Esophagus squamous epithelium (tissue), 5 donors: ENCODE measurements around the gene RIPOR2. TPM values are rescaled to one million over a fixed set of nuclear protein-coding genes. Genes with fewer than 3 reads are reported as not detected.

Experiments used
- DNase-seq: peaks from one replicate; lab custom pipeline; 2025; lab: John Stamatoyannopoulos, UW
- H3K27ac ChIP-seq, 4 donors: fragments of 200-600 bp; sonication (generic); one replicate each; pipeline ENCODE4 v1.5.1; 2016 to 2019; ENCODE audit warnings: mild to moderate bottlenecking in 1 of 4
- H3K27me3 ChIP-seq, 4 donors: fragments of 200-600 bp; sonication (generic); 1 replicate in 3 of 4; 2 replicates in 1 of 4; pipeline versions ENCODE4 v1.5.1 to v1.6.0; 2017 to 2021; ENCODE audit warnings: antibody characterized with exemption in 1 of 4
- H3K36me3 ChIP-seq, 3 donors: fragments of 200-600 bp; sonication (generic); one replicate each; pipeline ENCODE4 v1.5.1; 2016 to 2019
- H3K4me1 ChIP-seq, 3 donors: fragments of 200-600 bp; sonication (generic); one replicate each; pipeline ENCODE4 v1.5.1; 2017 to 2019
- H3K4me3 ChIP-seq, 4 donors: fragments of 200-600 bp; sonication (generic); 1 replicate in 3 of 4; 2 replicates in 1 of 4; pipeline ENCODE4 v1.5.1; 2016 to 2019; ENCODE audit warnings: mild to moderate bottlenecking in 2 of 4, moderate library complexity in 1 of 4
- H3K9me3 ChIP-seq, 3 donors: fragments of 200-600 bp; sonication (generic); one replicate each; pipeline ENCODE4 v1.5.1; 2016 to 2019
- CTCF ChIP-seq, 6 experiments: fragments of 450-650 bp in 4 of 6; fragments of 200-600 bp in 2 of 6; sonication (generic) in 2 of 6; IDR thresholded peaks; one replicate each; pipeline ENCODE4 v1.5.1; 2016 to 2019; ENCODE audit warnings: antibody characterized with exemption in 6 of 6, mild to moderate bottlenecking in 4 of 6, moderate library complexity in 4 of 6
- POLR2A ChIP-seq, 4 donors: fragments of 450-650 bp; IDR thresholded peaks; one replicate each; pipeline ENCODE4 v1.6.1; 2017; ENCODE audit warnings: antibody characterized with exemption in 4 of 4, mild to moderate bottlenecking in 4 of 4, moderate library complexity in 3 of 4
- WGBS, 2 donors: methylation state at CpG; one replicate each; pipeline ENCODE4 v1.1.5; 2018; 5-methylcytosine and 5-hydroxymethylcytosine counted together
- intact Hi-C: fragments of 100-400 bp; cut with DNase I; formaldehyde crosslinking; loops from one replicate; pipeline ENCODE4 v1.15.0; 2022
- total RNA-seq, 4 donors: library from RNA; depleted of rRNA; stranded (reverse); fragments of >200 nt; gene quantifications; one replicate each; pipeline ENCODE4 v1.1.0, GENCODE V29; 2016
- donor health status: DM: yes; HTN: yes; CAD: no.

Gene RIPOR2
- total RNA-seq, 4 donors from 2014 or later = 0.83 to 4.4 (median 3.3) TPM

- 86 to 88% methylated on average over 6 of the region's 6 CpGs for WGBS, 2 donors
- DNase-seq = no peak
- no peak overlapping the region for H3K4me3 ChIP-seq
- H3K27me3 ChIP-seq = no peaks in the 10 kb centered on the region
- no peak for TF ChIP-seq POLR2A (IDR thresholded peaks at IDR 0.05)
- TF ChIP-seq CTCF (IDR thresholded peaks at IDR 0.05) = no peak
- H3K27ac ChIP-seq = no peak overlapping the region
- H3K9me3 ChIP-seq = no peaks in the 10 kb centered on the region
- intact Hi-C loops = no loop called here
- H3K36me3 ChIP-seq = peaks cover 0 to 7% (median 0%) of the 10 kb centered on the region in 3 donors
- peaks cover 0 to 11% (median 4%) of the 10 kb centered on the region in 3 donors for H3K4me1 ChIP-seq
Observed at GRCh38 chr6:24844903-24845302, 90.9 kb downstream of the RIPOR2 start.

- Histone ChIP-seq H3K4me1 (peaks cover 0 to 11% (median 4%) of the 10 kb centered on the region in 3 donors), H3K9me3 (no peaks in the 10 kb centered on the region), H3K27ac (no peak overlapping the region), H3K4me3 (no peak overlapping the region), H3K27me3 (no peaks in the 10 kb centered on the region), H3K36me3 (peaks cover 0 to 7% (median 0%) of the 10 kb centered on the region in 3 donors)
- intact Hi-C loops = no loop called here
- TF ChIP-seq CTCF (IDR thresholded peaks at IDR 0.05) (no peak), POLR2A (IDR thresholded peaks at IDR 0.05) (no peak)
- 93 to 100% methylated on average over 1 of the region's 1 CpG for WGBS, 2 donors
- DNase-seq = no peak
Observed at GRCh38 chr6:24844061-24844460, 91.7 kb downstream of the RIPOR2 start.

- H3K27ac ChIP-seq = no peak overlapping the region
- intact Hi-C loops = no loop called here
Observed at GRCh38 chr6:24840187-24840586, 95.6 kb downstream of the RIPOR2 start.

GRCh38 chr6:24838994-24839393 is 96.8 kb downstream of the RIPOR2 start:
- no peaks in the 10 kb centered on the region for H3K9me3 ChIP-seq
- 79 to 80% methylated on average over 5 of the region's 5 CpGs for WGBS, 2 donors
- no peaks in the 10 kb centered on the region for H3K36me3 ChIP-seq
- intact Hi-C loops = no loop called here
- TF ChIP-seq POLR2A (IDR thresholded peaks at IDR 0.05) (no peak), CTCF (IDR thresholded peaks at IDR 0.05) (no peak)
- no peak for DNase-seq
- H3K4me1 ChIP-seq = peaks cover 0 to 21% (median 10%) of the 10 kb centered on the region in 3 donors
- H3K27me3 ChIP-seq = no peaks in the 10 kb centered on the region
- no peak overlapping the region for H3K4me3 ChIP-seq
- H3K27ac ChIP-seq = no peak overlapping the region

More at GRCh38 chr6:24840187-24840586, 95.6 kb downstream of the RIPOR2 start:
- DNase-seq = no peak
- no peaks in the 10 kb centered on the region for H3K36me3 ChIP-seq
- no peaks in the 10 kb centered on the region for H3K27me3 ChIP-seq
- 63 to 68% methylated on average over 2 of the region's 2 CpGs for WGBS, 2 donors
- no peak for TF ChIP-seq CTCF (IDR thresholded peaks at IDR 0.05)
- TF ChIP-seq POLR2A (IDR thresholded peaks at IDR 0.05) = no peak
- H3K9me3 ChIP-seq = no peaks in the 10 kb centered on the region
- H3K4me1 ChIP-seq = peaks cover 0 to 15% (median 10%) of the 10 kb centered on the region in 3 donors
- no peak overlapping the region for H3K4me3 ChIP-seq

- Histone ChIP-seq H3K27ac (no peak overlapping the region), H3K27me3 (no peaks in the 10 kb centered on the region), H3K36me3 (no peaks in the 10 kb centered on the region), H3K4me1 (peaks cover 0 to 21% (median 10%) of the 10 kb centered on the region in 3 donors), H3K4me3 (no peak overlapping the region), H3K9me3 (no peaks in the 10 kb centered on the region)
- WGBS, 2 donors = 76 to 83% methylated on average over 3 of the region's 3 CpGs
- TF ChIP-seq POLR2A (IDR thresholded peaks at IDR 0.05) (no peak), CTCF (IDR thresholded peaks at IDR 0.05) (no peak)
- no peak for DNase-seq
- intact Hi-C loops = no loop called here
Observed at GRCh38 chr6:24838081-24838480, 97.7 kb downstream of the RIPOR2 start.
